ENCODE data around the gene SPTSSB.

Gene SPTSSB, protein sequence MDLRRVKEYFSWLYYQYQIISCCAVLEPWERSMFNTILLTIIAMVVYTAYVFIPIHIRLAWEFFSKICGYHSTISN

DNA sequence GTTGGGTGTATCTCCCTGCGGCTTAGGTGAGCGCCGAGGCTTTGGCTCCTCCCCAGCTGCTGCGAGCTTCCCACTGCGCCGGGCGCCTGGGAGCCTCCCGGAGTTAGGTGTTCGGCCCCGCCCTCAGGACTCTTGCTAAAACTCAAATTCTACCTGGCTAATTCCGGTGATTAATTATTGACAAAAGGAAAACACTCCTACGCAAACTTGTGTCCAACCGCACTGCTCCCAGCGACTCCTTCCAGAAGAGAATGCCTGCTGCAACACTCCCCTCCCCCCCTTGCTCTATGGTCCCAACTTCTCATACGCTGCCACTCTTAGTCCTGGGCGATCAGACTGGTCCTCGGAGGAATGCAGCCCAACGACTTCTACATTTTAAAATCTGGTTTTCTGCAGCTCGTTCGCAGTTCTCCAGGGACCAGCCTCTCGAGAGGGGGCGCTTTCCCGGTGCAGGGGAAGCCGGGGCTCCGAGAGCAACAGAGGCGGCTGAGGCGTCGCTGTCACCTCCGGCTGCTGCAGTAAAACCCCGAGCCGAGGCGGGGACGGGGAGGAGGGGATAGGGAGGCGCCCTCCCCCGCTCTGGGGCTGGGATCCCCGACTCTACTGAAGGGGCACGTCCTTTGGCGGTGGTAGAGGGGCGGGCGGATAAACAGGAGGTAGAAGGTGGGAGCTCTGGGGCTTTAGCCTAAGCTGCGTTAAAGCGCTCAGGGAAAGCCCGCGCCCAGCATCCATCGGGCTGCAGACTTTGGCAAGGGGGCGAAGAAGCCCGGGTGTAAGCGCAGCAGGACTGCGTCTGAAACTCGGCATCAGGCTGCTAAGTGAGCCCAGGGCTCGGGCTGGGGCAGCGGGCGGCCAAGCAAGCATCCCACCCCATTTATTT lies at the start of gene SPTSSB:
Gene SPTSSB, minus strand, starts transcription at position 77 of the 880 bp plus-strand sequence. CDS start 25,194 bp downstream, outside the sequence.
- Histone ChIP-seq H3F3A (ENCODE audit: control insufficient read depth, insufficient read depth) (no peaks in the 10 kb centered on the region), H3K4me3 (ENCODE audit: low read length) (no peak within 1 kb of the TSS), H3K4me1 (ENCODE audit: control insufficient read depth, low read length) (no peaks in the 10 kb centered on the region), H3K36me3 (ENCODE audit: control insufficient read depth, low read length) (no peaks in the 10 kb centered on the region), H3K9me2 (replicated peaks; ENCODE audit: control insufficient read depth, low read length) (no peaks in the 10 kb centered on the region), H3K27me3 (ENCODE audit: control insufficient read depth, low read length) (peaks cover 35% of the 10 kb centered on the region), H4K20me1 (ENCODE audit: control insufficient read depth, insufficient read depth, low read depth, low read length) (no peaks in the 10 kb centered on the region), H3K27ac (ENCODE audit: low read depth, low read length) (no peak within 1 kb of the TSS), H3K4me2 (ENCODE audit: low read length) (peak within 1 kb of the TSS; percentile 12), H3K79me2 (ENCODE audit: control insufficient read depth, low read length) (no peaks in the 10 kb centered on the region; the same call in 1 of the 2 replicates), H3K9me3 (ENCODE audit: control insufficient read depth, insufficient read depth, low read length) (peaks cover 6% of the 10 kb centered on the region; the same call in 1 of the 2 replicates)
- TF ChIP-seq EZH2phosphoT487 (IDR thresholded peaks at IDR 0.05; ENCODE audit: borderline replicate concordance, low read length), result no peak
- TF ChIP-seq, protein P1, sequence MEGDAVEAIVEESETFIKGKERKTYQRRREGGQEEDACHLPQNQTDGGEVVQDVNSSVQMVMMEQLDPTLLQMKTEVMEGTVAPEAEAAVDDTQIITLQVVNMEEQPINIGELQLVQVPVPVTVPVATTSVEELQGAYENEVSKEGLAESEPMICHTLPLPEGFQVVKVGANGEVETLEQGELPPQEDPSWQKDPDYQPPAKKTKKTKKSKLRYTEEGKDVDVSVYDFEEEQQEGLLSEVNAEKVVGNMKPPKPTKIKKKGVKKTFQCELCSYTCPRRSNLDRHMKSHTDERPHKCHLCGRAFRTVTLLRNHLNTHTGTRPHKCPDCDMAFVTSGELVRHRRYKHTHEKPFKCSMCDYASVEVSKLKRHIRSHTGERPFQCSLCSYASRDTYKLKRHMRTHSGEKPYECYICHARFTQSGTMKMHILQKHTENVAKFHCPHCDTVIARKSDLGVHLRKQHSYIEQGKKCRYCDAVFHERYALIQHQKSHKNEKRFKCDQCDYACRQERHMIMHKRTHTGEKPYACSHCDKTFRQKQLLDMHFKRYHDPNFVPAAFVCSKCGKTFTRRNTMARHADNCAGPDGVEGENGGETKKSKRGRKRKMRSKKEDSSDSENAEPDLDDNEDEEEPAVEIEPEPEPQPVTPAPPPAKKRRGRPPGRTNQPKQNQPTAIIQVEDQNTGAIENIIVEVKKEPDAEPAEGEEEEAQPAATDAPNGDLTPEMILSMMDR (IDR thresholded peaks at IDR 0.05; ENCODE audit: low read depth, low read length, poor library complexity, severe bottlenecking), result no peak

DNA sequence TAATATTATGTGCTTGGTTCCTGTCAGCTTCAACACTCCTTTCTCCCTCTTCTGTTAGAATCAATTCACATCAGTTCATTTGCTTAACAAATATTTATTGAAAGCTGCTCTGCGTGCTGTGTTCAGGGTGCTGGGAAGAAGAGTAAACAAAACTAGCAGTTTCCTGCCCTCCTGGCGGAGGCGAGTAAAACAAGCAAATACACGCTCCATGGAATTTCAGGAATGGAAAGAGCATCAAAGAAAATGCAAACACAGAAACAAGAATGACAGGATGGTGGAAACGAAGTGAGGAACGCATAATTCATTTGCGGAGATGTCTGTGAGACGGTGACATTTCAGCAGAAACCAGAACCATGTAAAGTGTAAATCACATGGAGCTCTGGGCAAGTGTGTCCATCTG lies 49.4 kb upstream of the SPTSSB start:
- no peak overlapping the region for H3K4me3 ChIP-seq (ENCODE audit: low read length)
- TF ChIP-seq, protein P1 (IDR thresholded peaks at IDR 0.05; ENCODE audit: low read depth, low read length, poor library complexity, severe bottlenecking), result no peak
- no peak for TF ChIP-seq EZH2phosphoT487 (IDR thresholded peaks at IDR 0.05; ENCODE audit: borderline replicate concordance, low read length)

DNA sequence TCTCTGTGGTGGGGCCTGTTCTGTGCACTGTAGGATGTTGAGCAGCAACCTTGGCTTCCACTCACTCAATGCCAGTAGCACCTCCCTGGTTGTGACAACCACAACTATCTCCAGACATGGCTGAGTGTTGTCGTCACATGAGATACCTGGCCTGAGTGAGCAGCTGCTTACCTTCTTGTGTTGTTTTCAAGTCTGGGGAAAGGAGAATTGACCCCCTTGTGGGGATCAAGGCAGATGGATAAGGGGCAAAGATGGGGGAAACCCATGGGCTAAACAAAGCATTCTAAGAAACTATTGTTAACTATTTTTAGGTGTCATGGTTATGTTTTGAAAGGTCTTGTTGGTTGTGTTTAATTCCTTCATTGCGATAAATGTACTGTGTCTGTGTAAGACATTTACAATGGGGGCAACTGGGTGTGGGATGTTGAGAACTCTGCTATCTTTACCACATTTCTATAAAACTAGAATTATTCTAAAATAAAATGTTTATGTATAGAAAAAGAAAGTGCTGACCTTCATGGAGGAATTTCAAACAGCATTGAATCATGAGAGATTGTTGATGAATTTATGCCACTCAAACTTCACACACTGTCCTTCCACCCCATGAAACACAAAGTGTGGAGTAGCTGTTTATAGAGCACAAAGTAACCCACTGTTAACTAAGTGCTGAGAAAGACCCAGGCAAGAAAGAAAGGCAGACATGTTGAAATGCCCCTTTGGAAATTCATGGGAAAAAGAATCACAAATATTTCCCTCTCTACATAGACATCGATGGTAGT lies 48.4 kb upstream of the SPTSSB start:
- no peaks in the 10 kb centered on the region for H4K20me1 ChIP-seq (ENCODE audit: control insufficient read depth, insufficient read depth, low read depth, low read length)
- H3K27me3 ChIP-seq (ENCODE audit: control insufficient read depth, low read length), result no peaks in the 10 kb centered on the region
- no peak overlapping the region for H3K4me3 ChIP-seq (ENCODE audit: low read length)
- H3K27ac ChIP-seq (ENCODE audit: low read depth, low read length), result no peak overlapping the region
- no peaks in the 10 kb centered on the region for H3K9me2 ChIP-seq (replicated peaks; ENCODE audit: control insufficient read depth, low read length)
- H3F3A ChIP-seq (ENCODE audit: control insufficient read depth, insufficient read depth), result no peaks in the 10 kb centered on the region
- H3K9me3 ChIP-seq (ENCODE audit: control insufficient read depth, insufficient read depth, low read length), result no peaks in the 10 kb centered on the region
- H3K4me1 ChIP-seq (ENCODE audit: control insufficient read depth, low read length), result no peaks in the 10 kb centered on the region
- no peaks in the 10 kb centered on the region for H3K36me3 ChIP-seq (ENCODE audit: control insufficient read depth, low read length)
- TF ChIP-seq, protein P1 (IDR thresholded peaks at IDR 0.05; ENCODE audit: low read depth, low read length, poor library complexity, severe bottlenecking), result no peak
- TF ChIP-seq EZH2phosphoT487 (IDR thresholded peaks at IDR 0.05; ENCODE audit: borderline replicate concordance, low read length), result no peak
- H3K4me2 ChIP-seq (ENCODE audit: low read length), result no peak overlapping the region
- H3K79me2 ChIP-seq (ENCODE audit: control insufficient read depth, low read length), result no peaks in the 10 kb centered on the region; the same call in 1 of the 2 replicates

More for the DNA sequence above, 49.4 kb upstream of the SPTSSB start:
- H3K9me2 ChIP-seq (replicated peaks; ENCODE audit: control insufficient read depth, low read length), result no peaks in the 10 kb centered on the region
- no peak overlapping the region for H3K4me2 ChIP-seq (ENCODE audit: low read length)
- H3K27ac ChIP-seq (ENCODE audit: low read depth, low read length), result no peak overlapping the region
- no peaks in the 10 kb centered on the region for H3K9me3 ChIP-seq (ENCODE audit: control insufficient read depth, insufficient read depth, low read length)
- no peaks in the 10 kb centered on the region for H3F3A ChIP-seq (ENCODE audit: control insufficient read depth, insufficient read depth)
- H3K4me1 ChIP-seq (ENCODE audit: control insufficient read depth, low read length), result no peaks in the 10 kb centered on the region
- no peaks in the 10 kb centered on the region for H4K20me1 ChIP-seq (ENCODE audit: control insufficient read depth, insufficient read depth, low read depth, low read length)
- no peaks in the 10 kb centered on the region for H3K27me3 ChIP-seq (ENCODE audit: control insufficient read depth, low read length)
- H3K79me2 ChIP-seq (ENCODE audit: control insufficient read depth, low read length), result no peaks in the 10 kb centered on the region; the same call in 1 of the 2 replicates
- no peaks in the 10 kb centered on the region for H3K36me3 ChIP-seq (ENCODE audit: control insufficient read depth, low read length)

Measured in DOHH2 (cell line).